ENCODE measurements around the gene TMCO6. TPM values are rescaled to one million over a fixed set of nuclear protein-coding genes. Genes with fewer than 3 reads are reported as not detected.

Gene TMCO6
- total and polyA plus RNA-seq, 9 of the 15 experiments (the other 6 are each of a cell fraction or from before 2014, with no cell fraction given): 3.4 to 46.4 (median 16.7) TPM

GRCh38 chr5:140664359-140665119 lies 25.3 kb downstream of the TMCO6 start, which contains the start of gene WDR55 (continued):
- peak; percentile 6; the same call in 1 of the 2 replicates for TF ChIP-seq NFIC (IDR thresholded peaks at IDR 0.05)
- no peak for TF ChIP-seq ZFP91 (CRISPR knock-in tag; IDR thresholded peaks at IDR 0.05)
- TF ChIP-seq PHF21A (IDR thresholded peaks at IDR 0.05; ENCODE audit: borderline replicate concordance, low read depth): no peak
- peak; percentile 95 for TF ChIP-seq SP1 (CRISPR knock-in tag; IDR thresholded peaks at IDR 0.05)
- 0 out of 2 replicates have a peak, but pooled peaks have one; percentile 56 for TF ChIP-seq ARID3B (CRISPR knock-in tag; IDR thresholded peaks at IDR 0.05; ENCODE audit: borderline replicate concordance)
- TF ChIP-seq MTA1 (IDR thresholded peaks at IDR 0.05; ENCODE audit: borderline replicate concordance): peak; percentile 78; the same call in 1 of the 2 replicates
- TF ChIP-seq PBX2 (CRISPR knock-in tag; IDR thresholded peaks at IDR 0.05; ENCODE audit: low read depth): no peak
- TF ChIP-seq PBX2 (tag; conservative IDR thresholded peaks at IDR 0.05; ENCODE audit: low read depth): peak; percentile 51
- 0 out of 2 replicates have a peak, but pooled peaks have one; percentile 77 for TF ChIP-seq NR1H2 (CRISPR knock-in tag; IDR thresholded peaks at IDR 0.05)
- 0 out of 2 replicates have a peak, but pooled peaks have one; percentile 32 for TF ChIP-seq KDM2B (CRISPR knock-in tag; IDR thresholded peaks at IDR 0.05)
- peak; percentile 54 for TF ChIP-seq CHD1 (IDR thresholded peaks at IDR 0.05; ENCODE audit: low read length)
- TF ChIP-seq HOXB6 (CRISPR knock-in tag; IDR thresholded peaks at IDR 0.05; ENCODE audit: borderline replicate concordance): no peak
- TF ChIP-seq VEZF1 (CRISPR knock-in tag; IDR thresholded peaks at IDR 0.05): peak; percentile 89
- TF ChIP-seq UBTF (IDR thresholded peaks at IDR 0.05; ENCODE audit: borderline replicate concordance in 1 of 2, low read depth in 2 of 2, low read length in 2 of 2): peak; percentile 58 to 88; a peak in 3 of 4 replicates
- TF ChIP-seq GTF2F1 (IDR thresholded peaks at IDR 0.05; ENCODE audit: low read depth, low read length): 0 out of 2 replicates have a peak, but pooled peaks have one; percentile 34
- TF ChIP-seq BACH1 (tag; IDR thresholded peaks at IDR 0.05): no peak; the same call in 1 of the 2 replicates
- TF ChIP-seq SMARCA5 (IDR thresholded peaks at IDR 0.05): no peak

Measured in K562 (cell line).